Measurements from ENCODE around the gene BACE1. TPM values are rescaled to one million over a fixed set of nuclear protein-coding genes. Genes with fewer than 3 reads are reported as not detected.

BACE1 gene
- total and polyA plus RNA-seq, 2 of the 13 experiments (the other 11 are each of a cell fraction or from before 2014, with no cell fraction given) = 7.5 to 17.9 TPM

- TF ChIP-seq KIAA2018 (CRISPR knock-in tag; IDR thresholded peaks at IDR 0.05; ENCODE audit: borderline replicate concordance) = no peak
- no peak for TF ChIP-seq STAT6 (CRISPR knock-in tag; IDR thresholded peaks at IDR 0.05; ENCODE audit: borderline replicate concordance)
- no peak for TF ChIP-seq ZNF510 (CRISPR knock-in tag; IDR thresholded peaks at IDR 0.05; ENCODE audit: low read depth)
- TF ChIP-seq TEAD3 (CRISPR knock-in tag; optimal IDR thresholded peaks at IDR 0.05; ENCODE audit: borderline replicate concordance) = no peak
- 0 out of 2 replicates have a peak, but pooled peaks have one; percentile 31 for TF ChIP-seq ZNF709 (CRISPR knock-in tag; IDR thresholded peaks at IDR 0.05)
- TF ChIP-seq ZNF446 (CRISPR knock-in tag; IDR thresholded peaks at IDR 0.05) = no peak
- no peak for TF ChIP-seq KMT2A (CRISPR knock-in tag; IDR thresholded peaks at IDR 0.05)
- TF ChIP-seq ZBTB20 (CRISPR knock-in tag; IDR thresholded peaks at IDR 0.05; ENCODE audit: borderline replicate concordance, low read depth) = peak; percentile 36; the same call in 1 of the 2 replicates
- TF ChIP-seq MAF1 (CRISPR knock-in tag; IDR thresholded peaks at IDR 0.05; ENCODE audit: borderline replicate concordance) = no peak
- no peak for TF ChIP-seq ARNT2 (CRISPR knock-in tag; IDR thresholded peaks at IDR 0.05; ENCODE audit: low read depth)
- TF ChIP-seq POLR2A (IDR thresholded peaks at IDR 0.05; ENCODE audit: insufficient read depth in 1 of 2, low read depth in 2 of 2, low read length in 2 of 2) = peak in 1 of 2 experiments; percentile 62
- TF ChIP-seq CSRNP1 (CRISPR knock-in tag; IDR thresholded peaks at IDR 0.05) = no peak
These were observed 16.4 kb downstream of the BACE1 start (continued) for GRCh38 chr11:117299351-117300282.
